Heart left ventricle (tissue), 16 donors: ENCODE results near the gene KLHL35. TPM values are rescaled to one million over a fixed set of nuclear protein-coding genes. Genes with fewer than 3 reads are reported as not detected.

ENCODE experiments used
- ATAC-seq, 4 donors: fragments of 200-7000 bp; cut with Tn5 transposase; one replicate each; pipeline ENCODE4 v1.9.1; 2020 to 2022; ENCODE audit warnings: moderate library complexity in 4 of 4, mild to moderate bottlenecking in 3 of 4, moderate number of reproducible peaks in 1 of 4
- DNase-seq, 5 donors: peaks; one replicate each; pipeline ENCODE4 v3.0.0-alpha.2; 2020
- H3K27ac ChIP-seq, 12 donors: fragments of 200-600 bp; sonication (generic) in 4 of 12; one replicate each; pipeline versions ENCODE4 v1.5.0 to v1.8.0; 2016 to 2022; ENCODE audit warnings: mild to moderate bottlenecking in 2 of 12
- H3K27me3 ChIP-seq, 9 donors: fragments of 200-600 bp; sonication (generic) in 2 of 9; one replicate each; pipeline versions ENCODE4 v1.5.1 to v1.8.0; 2016 to 2022; ENCODE audit warnings: mild to moderate bottlenecking in 3 of 9
- H3K36me3 ChIP-seq, 9 donors: fragments of 200-600 bp; sonication (generic) in 2 of 9; one replicate each; pipeline versions ENCODE4 v1.5.0 to v1.8.0; 2018 to 2022; ENCODE audit warnings: mild to moderate bottlenecking in 2 of 9
- H3K4me1 ChIP-seq, 12 donors: fragments of 200-600 bp; sonication (generic) in 4 of 12; one replicate each; pipeline versions ENCODE4 v1.5.0 to v1.8.0; 2016 to 2022; ENCODE audit warnings: mild to moderate bottlenecking in 3 of 12
- H3K4me3 ChIP-seq, 12 donors: fragments of 200-600 bp; sonication (generic) in 4 of 12; one replicate each; pipeline versions ENCODE4 v1.5.0 to v1.8.0; 2017 to 2022; ENCODE audit warnings: mild to moderate bottlenecking in 9 of 12, moderate library complexity in 4 of 12
- H3K9me3 ChIP-seq, 12 donors: fragments of 200-600 bp; sonication (generic) in 4 of 12; one replicate each; pipeline versions ENCODE4 v1.5.0 to v1.8.0; 2016 to 2022; ENCODE audit warnings: mild to moderate bottlenecking in 1 of 12
- POLR2A ChIP-seq, 2 donors: fragments of 450-650 bp; IDR thresholded peaks; one replicate each; pipeline ENCODE4 v1.6.1; 2017; ENCODE audit warnings: antibody characterized with exemption in 2 of 2, mild to moderate bottlenecking in 2 of 2, moderate library complexity in 2 of 2
- WGBS, 4 donors: extraction: QIAGEN DNeasy Blood & Tissue Kit in 2 of 4; methylation state at CpG; one replicate each; pipeline versions ENCODE4 v1.1.5 to v1.1.7; 2013 to 2018; 5-methylcytosine and 5-hydroxymethylcytosine counted together
- intact Hi-C, 10 donors: fragments of 100-400 bp; cut with DNase I; formaldehyde crosslinking; loops; one replicate each; pipeline versions ENCODE4 v1.11.1 to v1.14.2; 2022
- polyA plus RNA-seq, 2 donors: library from polyadenylated mRNA; stranded (reverse); fragments of 200-250 nt; gene quantifications; one replicate each; pipeline ENCODE4 v1.2.3, GENCODE V29; 2013
- total RNA-seq, 9 donors: library from RNA; depleted of rRNA in 2 of 9; stranded (reverse); fragments of >200 nt in 2 of 9; fragmentation: NEBNext Ultra II Directional in 3 of 9; extraction: Animal tissue kit (Norgen Biotek cat#: 25700) in 3 of 9; gene quantifications; one replicate each; pipeline versions ENCODE4 v1.1.0 to v1.2.4, GENCODE V29; 2016 to 2023
- TF ChIP-seq, protein P1 (sequence below), 12 donors: fragments of 200-600 bp; sonication (generic) in 4 of 12; IDR thresholded peaks; one replicate each; pipeline versions ENCODE4 v1.5.0 to v1.8.0; 2018 to 2022; ENCODE audit warnings: antibody characterized with exemption in 12 of 12, mild to moderate bottlenecking in 5 of 12
- donor health status: ischemic (EF 13 %, LVEDD 7.1; RV severe dilation, severe dysfunction).
- donor health status: healthy with polysubstance abuse.
- donor health status: DM: no; HTN: yes; CAD: no.
- donor health status: DM: no; HTN: no; CAD: no.
- donor health status: ischemic (EF 25% LVEDD 6.9; RV normal size, moderate dysfunction).
- donor health status: ischemic (EF 25% LVEDD 5.7; RV mildly dilated, moderate dysfunction).
- donor health status: healthy.
- donor health status: DM: yes; HTN: yes; CAD: no.
- donor health status: ischemic (EF 35%, LVEDD 5.7; RV mildly dilated, moderate dysfunction).
- donor health status: nonischemic (EF 11% LVEDD 7.7; RV severe dilation, severe dysfunction).
- donor health status: DM: yes; HTN: yes; CAD: no.
- donor health status: PGD.
- donor health status: ischemic (EF 29% LVEDD 5.4; RV normal size, mild dysfunction).
- donor health status: nonischemic (EF 23%, LVEDD 6.1; RV moderate dilation, normal function).

KLHL35 gene
- total and polyA plus RNA-seq, 11 donors, result 0.11 to 1.1 (median 0.45) TPM; not detected in 1

DNA sequence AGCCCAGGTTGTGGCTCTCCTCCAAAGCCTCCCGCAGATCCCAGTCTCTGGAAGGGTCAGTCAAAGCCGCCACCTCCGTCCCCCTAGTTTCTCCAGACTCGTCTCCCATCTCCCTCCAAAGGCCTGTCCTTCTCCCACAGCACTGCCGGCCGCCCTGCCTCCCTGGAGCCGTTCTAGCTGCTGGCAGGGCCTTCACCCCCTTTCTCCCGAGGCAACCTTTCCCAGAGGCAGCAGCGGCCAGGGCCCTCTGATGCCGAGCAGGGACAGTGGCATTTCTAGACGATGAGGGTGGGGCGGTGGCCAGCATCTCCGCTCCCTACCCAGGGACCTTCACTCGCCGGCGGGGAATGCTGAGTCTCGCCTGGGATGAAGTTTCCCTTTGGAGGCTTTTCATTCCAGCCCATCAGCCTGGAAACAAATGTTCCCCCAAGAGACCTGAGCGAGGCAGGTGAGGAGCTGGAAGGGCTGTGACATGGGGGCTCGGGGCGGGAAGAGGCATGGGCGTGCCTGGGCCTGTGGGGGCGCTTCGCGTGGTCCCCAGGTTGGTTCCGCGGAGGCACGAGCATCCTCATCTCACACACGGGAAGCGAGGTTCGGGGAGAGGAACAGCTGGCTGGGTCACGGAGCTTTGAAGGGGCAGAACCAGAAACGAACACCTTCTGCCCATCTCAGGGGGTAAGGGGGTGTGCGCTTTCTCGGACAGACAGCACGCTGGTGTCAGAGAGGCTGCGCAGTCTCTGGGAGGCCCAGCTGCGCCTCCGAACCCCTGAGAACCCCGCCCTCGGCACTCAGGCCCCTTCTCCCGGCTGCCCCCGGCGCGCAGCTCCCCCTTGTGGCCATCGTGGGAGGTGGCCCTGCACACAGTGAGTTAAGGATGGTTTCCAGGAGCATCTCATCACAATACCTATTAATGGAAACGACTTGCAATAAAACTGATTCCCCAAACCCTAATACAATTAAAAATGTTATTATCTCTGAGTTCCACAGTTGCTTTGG lies 18.1 kb upstream of the KLHL35 start:
- no peak for TF ChIP-seq POLR2A (IDR thresholded peaks at IDR 0.05)
- TF ChIP-seq, protein P1, sequence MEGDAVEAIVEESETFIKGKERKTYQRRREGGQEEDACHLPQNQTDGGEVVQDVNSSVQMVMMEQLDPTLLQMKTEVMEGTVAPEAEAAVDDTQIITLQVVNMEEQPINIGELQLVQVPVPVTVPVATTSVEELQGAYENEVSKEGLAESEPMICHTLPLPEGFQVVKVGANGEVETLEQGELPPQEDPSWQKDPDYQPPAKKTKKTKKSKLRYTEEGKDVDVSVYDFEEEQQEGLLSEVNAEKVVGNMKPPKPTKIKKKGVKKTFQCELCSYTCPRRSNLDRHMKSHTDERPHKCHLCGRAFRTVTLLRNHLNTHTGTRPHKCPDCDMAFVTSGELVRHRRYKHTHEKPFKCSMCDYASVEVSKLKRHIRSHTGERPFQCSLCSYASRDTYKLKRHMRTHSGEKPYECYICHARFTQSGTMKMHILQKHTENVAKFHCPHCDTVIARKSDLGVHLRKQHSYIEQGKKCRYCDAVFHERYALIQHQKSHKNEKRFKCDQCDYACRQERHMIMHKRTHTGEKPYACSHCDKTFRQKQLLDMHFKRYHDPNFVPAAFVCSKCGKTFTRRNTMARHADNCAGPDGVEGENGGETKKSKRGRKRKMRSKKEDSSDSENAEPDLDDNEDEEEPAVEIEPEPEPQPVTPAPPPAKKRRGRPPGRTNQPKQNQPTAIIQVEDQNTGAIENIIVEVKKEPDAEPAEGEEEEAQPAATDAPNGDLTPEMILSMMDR (IDR thresholded peaks at IDR 0.05), result peak in 11 of 12 donors; percentile 22 to 55 (median 47)
- Histone ChIP-seq H3K27ac (no peak overlapping the region), H3K9me3 (no peaks in the 10 kb centered on the region), H3K4me1 (peaks cover 0 to 5% (median 0%) of the 10 kb centered on the region in 12 donors), H3K27me3 (no peaks in the 10 kb centered on the region), H3K4me3 (no peak overlapping the region), H3K36me3 (no peaks in the 10 kb centered on the region)
- DNase-seq, result peak in 1 of 5 donors; percentile 55
- WGBS, 4 donors, result 66 to 78% (median 73%) methylated on average over 40 to 46 of the region's 46 CpGs
- intact Hi-C loops, result no loop called here
- no peak for ATAC-seq

DNA sequence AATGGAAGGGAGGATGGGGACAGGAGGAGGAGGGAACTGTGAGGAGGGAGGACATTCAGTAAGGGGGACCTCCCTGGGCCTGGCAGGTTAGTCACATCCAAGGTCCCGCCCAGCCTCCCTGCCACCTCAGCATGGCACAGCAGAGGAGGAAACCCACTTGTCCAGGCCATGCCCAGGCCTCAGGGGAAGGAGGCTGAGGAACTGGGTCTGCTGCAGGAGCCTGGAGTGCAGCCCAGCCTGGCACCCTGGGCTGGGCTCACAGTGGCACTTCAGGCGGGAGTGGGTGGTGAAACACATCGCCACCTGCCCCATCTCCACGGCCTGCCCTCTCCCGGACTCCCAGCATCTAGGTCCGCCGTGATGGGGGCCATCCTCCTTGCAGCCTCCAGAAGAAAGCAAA lies 17.2 kb upstream of the KLHL35 start:
- Histone ChIP-seq H3K27ac (no peak overlapping the region), H3K4me3 (no peak overlapping the region), H3K27me3 (no peaks in the 10 kb centered on the region), H3K36me3 (no peaks in the 10 kb centered on the region), H3K9me3 (no peaks in the 10 kb centered on the region), H3K4me1 (peaks cover 0 to 5% (median 0%) of the 10 kb centered on the region in 12 donors)
- intact Hi-C loops, result no loop called here
- no peak for ATAC-seq
- WGBS, 4 donors, result 89 to 100% (median 93%) methylated on average over 6 to 7 of the region's 7 CpGs
- TF ChIP-seq, protein P1 (IDR thresholded peaks at IDR 0.05), result no peak
- no peak for TF ChIP-seq POLR2A (IDR thresholded peaks at IDR 0.05)
- DNase-seq, result peak in 1 of 5 donors; percentile 41

DNA sequence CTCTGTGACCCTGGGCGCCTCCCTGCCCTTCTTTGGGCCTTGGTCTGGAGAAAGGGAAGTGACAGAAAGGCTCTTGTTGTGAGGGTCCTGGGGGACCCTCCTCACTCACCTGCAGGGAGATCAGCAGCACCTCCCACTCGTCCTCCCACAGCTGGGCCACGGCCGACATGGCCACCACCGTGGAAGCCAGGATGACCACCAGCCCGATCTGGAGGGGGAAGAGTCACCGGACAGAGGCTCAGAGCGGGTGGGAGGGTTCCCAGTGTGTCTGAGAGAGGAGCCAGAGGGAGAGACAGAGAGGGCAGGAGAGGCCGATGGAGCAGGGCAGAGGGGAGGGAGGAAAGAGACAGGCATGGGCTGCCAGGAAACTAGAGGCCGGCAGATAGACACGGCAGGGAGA lies 16.8 kb upstream of the KLHL35 start:
- TF ChIP-seq, protein P1 (IDR thresholded peaks at IDR 0.05), result no peak
- Histone ChIP-seq H3K36me3 (no peaks in the 10 kb centered on the region), H3K4me3 (no peak overlapping the region), H3K4me1 (peaks cover 0 to 5% (median 0%) of the 10 kb centered on the region in 12 donors), H3K27me3 (no peaks in the 10 kb centered on the region), H3K27ac (no peak overlapping the region), H3K9me3 (no peaks in the 10 kb centered on the region)
- WGBS, 4 donors, result 92 to 97% (median 94%) methylated on average over 10 to 11 of the region's 11 CpGs
- ATAC-seq (no peak), DNase-seq (peak in 1 of 5 donors; percentile 35)
- intact Hi-C loops, result loop anchor here in 3 of 10 donors (10.0 kb wide), 1 partner anchor 55 kb away; the partner anchor contains the start of gene RPS3 (in 3 of the 3)

DNA sequence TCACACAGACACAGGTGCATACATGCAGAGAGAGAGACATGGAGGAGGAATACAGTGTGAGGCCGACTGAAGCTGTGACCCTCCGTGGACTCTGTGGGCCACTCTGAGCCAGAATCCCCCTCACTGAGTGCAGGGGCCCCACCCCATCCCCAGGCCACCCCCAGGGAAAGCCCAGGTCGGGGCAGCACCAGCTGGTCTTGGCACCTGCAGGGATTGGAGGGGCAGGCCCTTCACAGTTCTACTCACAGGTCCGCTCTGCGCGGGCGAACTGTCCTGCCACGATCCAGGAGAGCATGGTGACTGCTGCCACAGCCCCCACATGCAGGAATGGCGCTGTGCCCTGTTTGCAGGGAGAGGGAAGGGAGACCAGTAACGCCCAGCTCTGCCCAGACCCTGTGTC lies 16.3 kb upstream of the KLHL35 start:
- DNase-seq (peak in 1 of 5 donors; percentile 28), ATAC-seq (no peak)
- Histone ChIP-seq H3K27ac (no peak overlapping the region), H3K27me3 (no peaks in the 10 kb centered on the region), H3K4me1 (peaks cover 0 to 2% (median 0%) of the 10 kb centered on the region in 12 donors), H3K9me3 (no peaks in the 10 kb centered on the region), H3K4me3 (no peak overlapping the region), H3K36me3 (no peaks in the 10 kb centered on the region)
- intact Hi-C loops, result loop anchor here in 3 of 10 donors (10.0 kb wide), 1 partner anchor 54 kb away; the partner anchor contains the start of gene RPS3 (in 3 of the 3)
- no peak for TF ChIP-seq POLR2A (IDR thresholded peaks at IDR 0.05)
- TF ChIP-seq, protein P1 (IDR thresholded peaks at IDR 0.05), result no peak
- 85 to 100% (median 94%) methylated on average over 2 to 10 of the region's 10 CpGs for WGBS, 4 donors
